ENCODE results near the gene FMNL2. TPM values are rescaled to one million over a fixed set of nuclear protein-coding genes. Genes with fewer than 3 reads are reported as not detected.

Gene FMNL2
- total and polyA plus RNA-seq, 2 experiments from 2014 or later: 4.4 to 18.6 TPM

DNA sequence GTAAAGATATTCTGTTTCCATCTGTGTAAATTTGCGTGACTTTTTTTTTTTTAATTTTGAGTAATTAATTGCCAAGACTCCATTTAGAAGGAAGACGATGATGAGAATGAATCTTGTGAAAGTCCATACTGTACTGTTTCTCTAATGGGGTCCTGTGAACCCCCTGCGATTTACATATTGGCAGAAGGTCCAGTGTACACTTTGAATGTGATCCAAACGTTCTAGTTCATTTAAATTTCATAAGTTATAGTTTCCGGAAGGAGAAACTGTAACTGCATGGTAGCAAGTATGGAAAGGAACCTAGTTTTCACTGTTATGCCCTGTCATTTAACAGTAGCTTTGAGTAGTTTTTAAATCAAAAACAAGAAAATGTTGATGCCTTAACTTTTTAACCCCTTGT lies 166.7 kb downstream of the FMNL2 start:
- no peak overlapping the region for H2AFZ ChIP-seq
- H3F3A ChIP-seq (ENCODE audit: insufficient read depth): peaks cover 12% of the 10 kb centered on the region; the same call in 1 of the 2 replicates
- peaks cover 82% of the 10 kb centered on the region for H3K79me2 ChIP-seq (ENCODE audit: insufficient read depth)
- DNase-seq: no peak
- H3K36me3 ChIP-seq (ENCODE audit: low read depth): no peaks in the 10 kb centered on the region
- no peaks in the 10 kb centered on the region for H3K27me3 ChIP-seq (replicated peaks; ENCODE audit: insufficient read depth)
- H3K4me1 ChIP-seq (ENCODE audit: insufficient read depth): peaks cover 37% of the 10 kb centered on the region
- H3K9me3 ChIP-seq (ENCODE audit: low read depth): no peaks in the 10 kb centered on the region
- no peaks in the 10 kb centered on the region for H3K9me2 ChIP-seq (ENCODE audit: insufficient read depth)
- H3K27ac ChIP-seq: no peak overlapping the region
- H3K9ac ChIP-seq: no peak overlapping the region
- WGBS, 2 experiments (ENCODE audit: low coverage in 1 of 2, low lambda C conversion rate in 2 of 2, missing lambda C conversion rate in 2 of 2): 92 to 98% methylated on average over 5 of the region's 5 CpGs
- in situ Hi-C loops (cut with MboI): no loop called here
- H3K4me3 ChIP-seq: no peak overlapping the region
- TF ChIP-seq EZH2 (IDR thresholded peaks at IDR 0.05; ENCODE audit: insufficient read depth, poor library complexity, severe bottlenecking) (no peak), EZH2phosphoT487 (IDR thresholded peaks at IDR 0.05; ENCODE audit: insufficient read depth, low read depth) (no peak)
- H4K20me1 ChIP-seq (ENCODE audit: insufficient read depth): no peaks in the 10 kb centered on the region
- H3K4me2 ChIP-seq (ENCODE audit: unreplicated experiment): no peak overlapping the region

DNA sequence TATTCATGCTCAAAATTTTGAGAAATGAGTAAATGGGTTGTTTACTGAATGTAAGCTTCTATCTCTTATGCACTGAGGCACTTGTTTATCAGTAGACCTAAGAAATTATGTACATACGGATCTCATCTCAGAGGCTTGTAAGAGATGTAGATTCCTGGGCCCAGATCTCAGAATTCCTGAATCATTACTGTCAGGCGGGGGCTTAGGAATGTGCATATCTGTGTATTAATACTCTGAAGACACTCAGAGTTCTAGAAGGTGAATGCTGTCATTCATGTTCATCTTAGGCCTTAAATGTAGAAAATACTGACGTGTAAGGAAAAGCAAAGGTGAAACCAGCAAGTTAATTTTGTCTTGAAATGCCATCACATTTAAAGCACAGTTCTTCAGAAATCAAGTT lies 169.6 kb downstream of the FMNL2 start:
- in situ Hi-C loops (cut with MboI): no loop called here
- peak overlapping the region; percentile 69 for H3K4me2 ChIP-seq (ENCODE audit: unreplicated experiment)
- H3K4me1 ChIP-seq (ENCODE audit: insufficient read depth): peaks cover 46% of the 10 kb centered on the region
- peak; percentile 38 for DNase-seq
- no peak overlapping the region for H3K4me3 ChIP-seq
- WGBS, 2 experiments (ENCODE audit: low coverage in 1 of 2, low lambda C conversion rate in 2 of 2, missing lambda C conversion rate in 2 of 2): 54 to 55% methylated on average over 3 of the region's 3 CpGs
- H3K36me3 ChIP-seq (ENCODE audit: low read depth): no peaks in the 10 kb centered on the region
- peak overlapping the region; percentile 30 for H3K27ac ChIP-seq
- peaks cover 10% of the 10 kb centered on the region; the same call in 1 of the 2 replicates for H3F3A ChIP-seq (ENCODE audit: insufficient read depth)
- H3K9ac ChIP-seq: no peak overlapping the region
- H3K79me2 ChIP-seq (ENCODE audit: insufficient read depth): peaks cover 81% of the 10 kb centered on the region
- H4K20me1 ChIP-seq (ENCODE audit: insufficient read depth): no peaks in the 10 kb centered on the region
- TF ChIP-seq EZH2 (IDR thresholded peaks at IDR 0.05; ENCODE audit: insufficient read depth, poor library complexity, severe bottlenecking): no peak
- no peak for TF ChIP-seq EZH2phosphoT487 (IDR thresholded peaks at IDR 0.05; ENCODE audit: insufficient read depth, low read depth)
- H2AFZ ChIP-seq: no peak overlapping the region
- no peaks in the 10 kb centered on the region for H3K9me2 ChIP-seq (ENCODE audit: insufficient read depth)
- no peaks in the 10 kb centered on the region for H3K27me3 ChIP-seq (replicated peaks; ENCODE audit: insufficient read depth)
- H3K9me3 ChIP-seq (ENCODE audit: low read depth): no peaks in the 10 kb centered on the region

DNA sequence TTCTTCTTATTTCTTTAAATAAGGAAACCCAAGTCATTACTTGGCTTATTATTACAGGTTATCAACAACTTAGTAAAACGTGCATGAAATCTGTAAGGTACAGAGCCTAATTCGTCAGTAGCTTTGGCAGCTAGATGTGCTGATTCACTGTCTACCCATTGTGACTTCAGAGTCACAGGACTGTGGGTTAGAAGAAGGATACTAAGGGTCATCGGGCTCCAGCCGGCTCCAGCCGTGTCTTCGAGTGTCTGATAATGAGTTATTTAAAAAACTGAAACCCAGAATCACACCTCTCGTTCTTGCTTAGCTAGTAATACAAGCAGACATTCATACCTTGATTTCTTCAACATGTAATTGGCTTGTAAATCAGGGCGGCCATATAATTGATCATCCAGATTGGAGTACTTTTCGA lies 170.5 kb downstream of the FMNL2 start:
- in situ Hi-C loops (cut with MboI): no loop called here
- no peak for TF ChIP-seq EZH2phosphoT487 (IDR thresholded peaks at IDR 0.05; ENCODE audit: insufficient read depth, low read depth)
- TF ChIP-seq EZH2 (IDR thresholded peaks at IDR 0.05; ENCODE audit: insufficient read depth, poor library complexity, severe bottlenecking): no peak
- Histone ChIP-seq H3K79me2 (ENCODE audit: insufficient read depth) (peaks cover 87% of the 10 kb centered on the region), H3F3A (ENCODE audit: insufficient read depth) (peaks cover 7% of the 10 kb centered on the region; the same call in 1 of the 2 replicates), H4K20me1 (ENCODE audit: insufficient read depth) (no peaks in the 10 kb centered on the region), H3K36me3 (ENCODE audit: low read depth) (no peaks in the 10 kb centered on the region), H3K4me3 (peak overlapping the region; percentile 23), H3K9ac (0 out of 2 replicates have a peak overlapping the region, but pooled peaks have one; percentile 4), H3K9me3 (ENCODE audit: low read depth) (no peaks in the 10 kb centered on the region), H2AFZ (peak overlapping the region; percentile 27; the same call in 1 of the 2 replicates), H3K27me3 (replicated peaks; ENCODE audit: insufficient read depth) (no peaks in the 10 kb centered on the region), H3K9me2 (ENCODE audit: insufficient read depth) (no peaks in the 10 kb centered on the region), H3K4me1 (ENCODE audit: insufficient read depth) (peaks cover 37% of the 10 kb centered on the region), H3K4me2 (ENCODE audit: unreplicated experiment) (peak overlapping the region; percentile 69), H3K27ac (peak overlapping the region; percentile 30)
- DNase-seq: peak; percentile 60
- 55 to 60% methylated on average over 9 of the region's 9 CpGs for WGBS, 2 experiments (ENCODE audit: low coverage in 1 of 2, low lambda C conversion rate in 2 of 2, missing lambda C conversion rate in 2 of 2)

DNA sequence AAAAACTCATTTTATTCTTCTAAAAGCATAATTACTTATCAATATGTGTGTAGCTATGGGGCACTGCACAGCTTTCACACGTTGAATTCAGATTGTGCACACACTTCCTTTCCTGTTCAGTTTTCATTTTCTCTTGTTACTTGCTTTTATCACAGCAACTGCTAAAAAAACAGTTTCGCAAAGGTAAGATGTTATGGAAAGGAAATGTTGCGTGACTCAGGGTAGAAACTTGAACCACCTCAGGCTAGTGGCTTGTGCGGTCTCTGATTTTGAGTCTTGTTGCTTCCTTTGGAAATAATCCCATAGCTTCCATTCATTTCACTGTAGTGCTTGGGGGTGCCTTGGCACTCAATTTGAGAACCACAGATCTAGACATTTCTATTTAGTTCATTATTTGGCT lies 171.9 kb downstream of the FMNL2 start:
- Histone ChIP-seq H3K4me3 (no peak overlapping the region), H4K20me1 (ENCODE audit: insufficient read depth) (no peaks in the 10 kb centered on the region), H3K27me3 (replicated peaks; ENCODE audit: insufficient read depth) (no peaks in the 10 kb centered on the region), H3K36me3 (ENCODE audit: low read depth) (no peaks in the 10 kb centered on the region), H3K9me2 (ENCODE audit: insufficient read depth) (no peaks in the 10 kb centered on the region), H3K9ac (no peak overlapping the region), H3K79me2 (ENCODE audit: insufficient read depth) (peaks cover 87% of the 10 kb centered on the region), H2AFZ (no peak overlapping the region), H3K4me2 (ENCODE audit: unreplicated experiment) (peak overlapping the region; percentile 39), H3K9me3 (ENCODE audit: low read depth) (no peaks in the 10 kb centered on the region), H3F3A (ENCODE audit: insufficient read depth) (peaks cover 7% of the 10 kb centered on the region; the same call in 1 of the 2 replicates), H3K27ac (no peak overlapping the region), H3K4me1 (ENCODE audit: insufficient read depth) (peaks cover 36% of the 10 kb centered on the region)
- peak; percentile 55 for DNase-seq
- in situ Hi-C loops (cut with MboI): no loop called here
- 83 to 84% methylated on average over 4 of the region's 4 CpGs for WGBS, 2 experiments (ENCODE audit: low coverage in 1 of 2, low lambda C conversion rate in 2 of 2, missing lambda C conversion rate in 2 of 2)
- TF ChIP-seq EZH2 (IDR thresholded peaks at IDR 0.05; ENCODE audit: insufficient read depth, poor library complexity, severe bottlenecking): no peak
- no peak for TF ChIP-seq EZH2phosphoT487 (IDR thresholded peaks at IDR 0.05; ENCODE audit: insufficient read depth, low read depth)
